Brain microvascular endothelial cell (primary cell): ENCODE data around the gene JARID2.

Experiments used
- DNase-seq: peaks from one replicate; pipeline ENCODE4 v3.0.0-alpha.2; 2020
- H3K27ac ChIP-seq: fragments of 250-450 bp; sonication (Bioruptor Pico); 2 replicates; pipeline ENCODE4 v1.5.1; 2020; ENCODE audit warnings: mild to moderate bottlenecking, moderate library complexity
- H3K27me3 ChIP-seq: fragments of 250-450 bp; sonication (Bioruptor Pico); replicated peaks from 2 replicates; pipeline ENCODE4 v1.5.1; 2020; ENCODE audit warnings: mild to moderate bottlenecking
- H3K36me3 ChIP-seq: fragments of 250-450 bp; sonication (Bioruptor Pico); replicated peaks from 2 replicates; pipeline ENCODE4 v1.5.1; 2020; ENCODE audit warnings: mild to moderate bottlenecking
- H3K4me3 ChIP-seq: 2 replicates; pipeline ENCODE4 v1.5.1; 2011; ENCODE audit warnings: low read depth, mild to moderate bottlenecking, control low read depth, low read length, moderate library complexity
- in situ Hi-C: cut with HindIII; loops from 2 replicates; pipeline ENCODE4 v1.10.0; 2017; ENCODE audit warnings: low sequenced_read_pairs, low pct_ligation_motif_present
- TF ChIP-seq, protein P1 (sequence below): IDR thresholded peaks from 2 replicates; pipeline ENCODE4 v1.5.1; 2011; ENCODE audit warnings: low read depth, mild to moderate bottlenecking, moderate library complexity, low read length, control low read depth, inconsistent platforms; ENCODE audit errors: missing control alignments

Gene JARID2

DNA sequence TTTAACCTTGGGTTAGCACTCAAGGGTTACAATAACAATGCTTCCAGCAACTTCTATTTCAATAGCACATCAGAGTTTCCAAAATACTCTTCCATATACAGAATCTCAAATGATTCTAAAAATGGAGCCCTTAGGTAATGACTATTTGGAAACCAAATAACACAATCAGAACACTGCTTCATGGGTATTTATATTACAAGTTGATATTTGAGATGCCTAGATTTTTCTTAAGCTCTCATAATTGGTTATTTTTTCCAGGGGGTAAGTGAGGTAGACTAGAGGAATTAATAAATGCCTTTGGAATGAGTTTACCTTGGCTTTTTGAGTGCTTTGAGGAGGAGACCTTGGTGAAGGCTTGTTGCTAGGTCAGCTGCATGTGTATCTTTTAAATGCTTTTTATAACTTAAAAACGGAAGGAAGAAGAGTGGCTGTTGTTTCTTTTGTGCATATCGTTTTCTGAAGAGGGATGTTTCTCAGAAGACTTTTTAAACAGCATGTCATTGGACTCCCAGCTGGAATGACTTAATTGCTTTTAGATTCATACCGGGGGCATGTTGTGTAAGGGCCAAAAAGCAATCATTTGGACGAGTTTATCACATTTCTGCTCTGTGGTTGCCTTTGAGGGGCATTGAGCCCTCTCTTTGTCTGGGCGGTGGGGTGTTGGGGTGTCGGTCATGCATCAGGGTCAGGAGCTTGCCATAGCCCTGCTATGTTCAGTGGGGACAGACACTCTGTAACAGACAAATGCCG is 230.9 kb downstream of the JARID2 start:
- TF ChIP-seq, protein P1, sequence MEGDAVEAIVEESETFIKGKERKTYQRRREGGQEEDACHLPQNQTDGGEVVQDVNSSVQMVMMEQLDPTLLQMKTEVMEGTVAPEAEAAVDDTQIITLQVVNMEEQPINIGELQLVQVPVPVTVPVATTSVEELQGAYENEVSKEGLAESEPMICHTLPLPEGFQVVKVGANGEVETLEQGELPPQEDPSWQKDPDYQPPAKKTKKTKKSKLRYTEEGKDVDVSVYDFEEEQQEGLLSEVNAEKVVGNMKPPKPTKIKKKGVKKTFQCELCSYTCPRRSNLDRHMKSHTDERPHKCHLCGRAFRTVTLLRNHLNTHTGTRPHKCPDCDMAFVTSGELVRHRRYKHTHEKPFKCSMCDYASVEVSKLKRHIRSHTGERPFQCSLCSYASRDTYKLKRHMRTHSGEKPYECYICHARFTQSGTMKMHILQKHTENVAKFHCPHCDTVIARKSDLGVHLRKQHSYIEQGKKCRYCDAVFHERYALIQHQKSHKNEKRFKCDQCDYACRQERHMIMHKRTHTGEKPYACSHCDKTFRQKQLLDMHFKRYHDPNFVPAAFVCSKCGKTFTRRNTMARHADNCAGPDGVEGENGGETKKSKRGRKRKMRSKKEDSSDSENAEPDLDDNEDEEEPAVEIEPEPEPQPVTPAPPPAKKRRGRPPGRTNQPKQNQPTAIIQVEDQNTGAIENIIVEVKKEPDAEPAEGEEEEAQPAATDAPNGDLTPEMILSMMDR: no peak
- no peak for DNase-seq
- no peaks in the 10 kb centered on the region for H3K36me3 ChIP-seq
- H3K27ac ChIP-seq: no peak overlapping the region
- H3K4me3 ChIP-seq: no peak overlapping the region
- in situ Hi-C loops: no loop called here
- no peaks in the 10 kb centered on the region for H3K27me3 ChIP-seq

DNA sequence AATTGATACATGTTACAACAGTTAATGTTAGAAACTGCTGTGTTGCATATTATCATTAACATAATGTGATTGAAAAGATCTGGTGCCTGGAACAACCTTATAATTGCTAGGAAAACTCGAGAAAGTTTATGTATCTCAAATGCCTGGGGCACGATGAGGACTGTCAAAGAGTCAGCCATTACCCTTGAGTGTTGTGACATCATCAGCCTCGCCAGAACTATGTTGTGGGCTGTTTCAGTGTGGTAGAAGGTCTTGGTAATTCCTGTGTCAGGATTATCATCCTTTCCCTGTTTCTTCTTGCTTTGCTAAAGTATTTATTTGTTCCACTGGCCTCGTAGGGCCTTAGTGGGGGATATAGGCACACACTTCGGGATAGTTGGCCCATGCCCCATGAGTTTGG is 231.9 kb downstream of the JARID2 start:
- TF ChIP-seq, protein P1: no peak
- in situ Hi-C loops: no loop called here

DNA sequence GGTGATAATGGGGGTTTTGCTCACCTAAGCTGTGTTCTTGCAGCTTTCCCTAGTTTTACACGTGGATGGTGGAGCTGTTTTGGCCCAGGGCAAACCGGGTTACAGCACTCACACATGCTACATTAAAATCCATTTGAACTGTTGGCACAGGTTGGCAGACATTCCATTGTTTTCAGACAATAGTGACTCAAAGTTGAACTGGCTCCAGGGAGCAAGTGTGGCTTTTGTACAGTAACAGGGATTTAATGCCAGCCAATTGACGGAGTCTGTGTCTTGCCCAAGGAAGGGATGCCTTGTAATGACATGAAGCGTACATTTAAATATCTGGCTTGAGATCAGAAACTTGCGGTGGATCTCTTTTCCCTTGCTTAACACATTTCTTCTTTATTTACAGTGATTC is 233.9 kb downstream of the JARID2 start:
- Histone ChIP-seq H3K36me3 (no peaks in the 10 kb centered on the region), H3K27ac (no peak overlapping the region)

More for the DNA sequence above, 231.9 kb downstream of the JARID2 start:
- Histone ChIP-seq H3K36me3 (no peaks in the 10 kb centered on the region), H3K27me3 (no peaks in the 10 kb centered on the region), H3K4me3 (no peak overlapping the region), H3K27ac (no peak overlapping the region)
- no peak for DNase-seq

DNA sequence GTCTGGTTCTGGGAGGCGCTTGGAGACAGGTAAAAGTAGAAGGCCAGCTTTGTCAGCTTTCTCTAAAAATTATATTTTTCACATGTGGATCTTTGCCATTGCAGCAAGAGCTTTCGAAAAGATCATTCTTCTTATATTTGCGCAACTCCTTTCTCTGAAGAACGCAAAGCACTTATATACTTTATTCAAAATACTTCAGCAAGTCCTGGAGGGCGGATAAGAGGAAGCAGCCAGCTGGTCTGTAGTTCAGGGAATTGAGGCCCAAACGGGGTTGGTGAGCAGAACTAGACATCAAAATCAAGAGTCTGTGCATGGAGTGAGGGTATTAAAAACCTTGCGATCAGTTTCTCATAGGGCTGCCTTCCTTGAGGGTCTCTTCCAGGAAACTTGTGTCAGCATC is 234.7 kb downstream of the JARID2 start:
- H3K27me3 ChIP-seq: no peaks in the 10 kb centered on the region
- no peak overlapping the region for H3K27ac ChIP-seq
- in situ Hi-C loops: no loop called here
- DNase-seq: no peak
- TF ChIP-seq, protein P1: no peak
- no peaks in the 10 kb centered on the region for H3K36me3 ChIP-seq
- H3K4me3 ChIP-seq: no peak overlapping the region

More for the DNA sequence above, 233.9 kb downstream of the JARID2 start:
- no peak overlapping the region for H3K4me3 ChIP-seq
- in situ Hi-C loops: no loop called here
- no peaks in the 10 kb centered on the region for H3K27me3 ChIP-seq
- DNase-seq: no peak
- TF ChIP-seq, protein P1: no peak

DNA sequence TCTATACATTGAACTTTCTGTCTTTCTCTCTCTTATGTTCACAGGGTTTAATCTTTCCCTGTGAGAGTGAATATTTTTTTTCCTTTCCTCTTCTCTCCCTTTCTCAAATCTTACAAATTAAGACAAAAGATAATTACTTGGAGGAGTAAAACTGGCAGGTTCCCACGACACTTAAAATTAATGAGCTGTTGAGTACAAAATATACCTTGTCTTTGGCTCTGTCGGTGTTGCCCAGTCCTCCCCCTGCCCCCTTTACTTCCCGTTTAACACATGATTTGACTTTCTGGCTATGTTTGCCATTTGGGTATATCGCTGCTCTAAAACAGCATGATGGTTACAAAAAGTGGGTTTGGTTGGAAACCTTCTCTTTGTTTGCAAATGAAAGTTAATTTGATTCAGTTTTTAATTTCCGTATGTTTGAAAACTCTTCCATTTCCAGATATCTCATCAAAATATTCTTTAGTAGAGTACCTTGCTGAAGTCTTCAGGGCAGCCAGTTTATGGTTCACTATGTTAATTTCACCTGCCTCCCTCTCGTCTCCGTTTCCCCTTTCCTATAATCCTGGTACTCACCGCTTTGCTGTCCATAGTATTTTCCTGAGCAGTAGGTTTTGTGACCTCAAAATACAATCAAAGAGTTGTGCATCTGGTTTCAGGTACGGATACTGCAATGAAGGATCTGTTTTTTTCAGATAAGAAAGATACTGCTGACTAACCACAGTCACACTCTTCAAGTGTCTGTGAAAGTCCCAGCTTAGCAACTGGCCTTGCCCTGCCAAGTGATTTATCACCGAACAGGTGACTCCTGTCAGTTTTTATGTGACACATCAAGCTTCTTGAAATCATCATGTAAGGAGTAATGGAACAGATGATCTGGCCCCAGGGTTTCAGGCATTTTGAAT is 235.8 kb downstream of the JARID2 start:
- Histone ChIP-seq H3K4me3 (no peak overlapping the region), H3K36me3 (no peaks in the 10 kb centered on the region), H3K27ac (no peak overlapping the region), H3K27me3 (no peaks in the 10 kb centered on the region)
- in situ Hi-C loops: no loop called here
- no peak for DNase-seq
- TF ChIP-seq, protein P1: no peak
